GM19023 (cell line): ENCODE measurements around the gene ASB5.
"Not testable (repeated sequence)": the region's sequence is repeated elsewhere in the genome, so short reads cannot be mapped to it uniquely, and the experiment has no call there.

Experiments
- ATAC-seq: cut with Tn5 transposase; IDR thresholded peaks from one replicate; pipeline ENCODE4 v1.9.1; 2021; ENCODE audit warnings: mild to moderate bottlenecking, moderate library complexity; ENCODE audit not compliant: unreplicated experiment

ASB5 gene

GRCh38 chr4:176268963-176269362 is at the start of gene ASB5:
Gene ASB5, minus strand, starts transcription at chr4:176269222. Its CDS starts 114 bp downstream, at chr4:176269108.
- ATAC-seq, result no peak

GRCh38 chr4:176313596-176314336 is 44.7 kb upstream of the ASB5 start:
- ATAC-seq, result no peak

- ATAC-seq, result no peak
Observed at GRCh38 chr4:176309772-176310171, 40.8 kb upstream of the ASB5 start.

GRCh38 chr4:176309046-176309445 is 40.0 kb upstream of the ASB5 start:
- peak; percentile 99 for ATAC-seq

- ATAC-seq, result peak; percentile 57
Observed at GRCh38 chr4:176308441-176308840, 39.4 kb upstream of the ASB5 start.

- no peak for ATAC-seq
Observed at GRCh38 chr4:176307666-176307930, 38.6 kb upstream of the ASB5 start.

GRCh38 chr4:176306837-176307665 is 38.0 kb upstream of the ASB5 start:
- no peak for ATAC-seq

GRCh38 chr4:176303938-176304337 is 34.9 kb upstream of the ASB5 start:
- ATAC-seq, result no peak

GRCh38 chr4:176302283-176303275 is 33.6 kb upstream of the ASB5 start:
- ATAC-seq, result no peak

- no peak for ATAC-seq
Observed at GRCh38 chr4:176300565-176300964, 31.5 kb upstream of the ASB5 start.

- no peak for ATAC-seq
Observed at GRCh38 chr4:176300036-176300435, 31.0 kb upstream of the ASB5 start.

- ATAC-seq, result no peak
Observed at GRCh38 chr4:176298664-176299063, 29.6 kb upstream of the ASB5 start.

- not testable (repeated sequence) for ATAC-seq
Observed at GRCh38 chr4:176295907-176296306, 26.9 kb upstream of the ASB5 start.

GRCh38 chr4:176293660-176294059 is 24.6 kb upstream of the ASB5 start:
- ATAC-seq, result no peak

GRCh38 chr4:176292920-176293319 is 23.9 kb upstream of the ASB5 start:
- ATAC-seq, result no peak

GRCh38 chr4:176291748-176292147 is 22.7 kb upstream of the ASB5 start:
- ATAC-seq, result no peak

GRCh38 chr4:176290520-176290919 is 21.5 kb upstream of the ASB5 start:
- no peak for ATAC-seq

GRCh38 chr4:176289561-176289960 is 20.5 kb upstream of the ASB5 start:
- no peak for ATAC-seq

- no peak for ATAC-seq
Observed at GRCh38 chr4:176288020-176288419, 19.0 kb upstream of the ASB5 start.

- ATAC-seq, result no peak
Observed at GRCh38 chr4:176287546-176287945, 18.5 kb upstream of the ASB5 start.

GRCh38 chr4:176286728-176287127 is 17.7 kb upstream of the ASB5 start:
- ATAC-seq, result no peak
